WERI-Rb-1 (cell line): ENCODE data around the gene ZFPM1.

ENCODE experiments used
- DNase-seq: peaks from one replicate; pipeline ENCODE4 v3.0.0-alpha.2; 2020
- H3K27ac ChIP-seq: fragments of 250-450 bp; sonication (Bioruptor Pico); 2 replicates; pipeline ENCODE4 v1.5.1; 2020; ENCODE audit warnings: mild to moderate bottlenecking, moderate library complexity
- H3K27me3 ChIP-seq: fragments of 250-450 bp; sonication (Bioruptor Pico); 2 replicates; pipeline ENCODE4 v1.5.1; 2021; ENCODE audit warnings: mild to moderate bottlenecking, low read depth, moderate library complexity; ENCODE audit not compliant: insufficient read depth, severe bottlenecking
- H3K36me3 ChIP-seq: fragments of 250-450 bp; sonication (Bioruptor Pico); 2 replicates; pipeline ENCODE4 v1.5.1; 2020; ENCODE audit warnings: mild to moderate bottlenecking, moderate library complexity
- H3K4me3 ChIP-seq: 2 replicates; pipeline ENCODE4 v1.5.1; 2011; ENCODE audit warnings: low read depth, mild to moderate bottlenecking, control low read depth, low read length
- H3K9me3 ChIP-seq: fragments of 250-450 bp; sonication (Bioruptor Pico); 2 replicates; pipeline ENCODE4 v1.5.1; 2021; ENCODE audit warnings: mild to moderate bottlenecking, moderate library complexity; ENCODE audit not compliant: severe bottlenecking
- CTCF ChIP-seq: IDR thresholded peaks from 2 replicates; pipeline ENCODE4 v1.5.1; 2011; ENCODE audit warnings: low read depth, mild to moderate bottlenecking, control low read depth, inconsistent platforms, low read length

Gene ZFPM1

GRCh38 chr16:88526008-88526905 lies 73.2 kb downstream of the ZFPM1 start:
- no peak for DNase-seq
- Histone ChIP-seq H3K27ac (no peak overlapping the region), H3K36me3 (no peaks in the 10 kb centered on the region), H3K9me3 (no peaks in the 10 kb centered on the region), H3K27me3 (no peaks in the 10 kb centered on the region), H3K4me3 (no peak overlapping the region)
- no peak for TF ChIP-seq CTCF

- Histone ChIP-seq H3K4me3 (no peak overlapping the region), H3K9me3 (no peaks in the 10 kb centered on the region), H3K36me3 (no peaks in the 10 kb centered on the region), H3K27me3 (no peaks in the 10 kb centered on the region), H3K27ac (no peak overlapping the region)
- DNase-seq: no peak
- no peak for TF ChIP-seq CTCF
These were observed 73.8 kb downstream of the ZFPM1 start for GRCh38 chr16:88526906-88527185.

- TF ChIP-seq CTCF: peak; percentile 79
- H3K4me3 ChIP-seq: no peak overlapping the region
- H3K27me3 ChIP-seq: no peaks in the 10 kb centered on the region
- H3K36me3 ChIP-seq: no peaks in the 10 kb centered on the region
- 0 out of 2 replicates have a peak overlapping the region, but pooled peaks have one; percentile 39 for H3K27ac ChIP-seq
- no peaks in the 10 kb centered on the region for H3K9me3 ChIP-seq
- DNase-seq: peak; percentile 64
These were observed 74.3 kb downstream of the ZFPM1 start for GRCh38 chr16:88527186-88527936.

GRCh38 chr16:88527937-88528743 lies 75.1 kb downstream of the ZFPM1 start:
- Histone ChIP-seq H3K9me3 (no peaks in the 10 kb centered on the region), H3K27ac (no peak overlapping the region), H3K4me3 (no peak overlapping the region), H3K27me3 (no peaks in the 10 kb centered on the region), H3K36me3 (no peaks in the 10 kb centered on the region)
- no peak for TF ChIP-seq CTCF
- DNase-seq: no peak

- no peaks in the 10 kb centered on the region for H3K9me3 ChIP-seq
- no peak for TF ChIP-seq CTCF
- H3K27ac ChIP-seq: no peak overlapping the region
- H3K4me3 ChIP-seq: no peak overlapping the region
- DNase-seq: no peak
- H3K27me3 ChIP-seq: no peaks in the 10 kb centered on the region
- no peaks in the 10 kb centered on the region for H3K36me3 ChIP-seq
These were observed 75.8 kb downstream of the ZFPM1 start for GRCh38 chr16:88528902-88529318.
